Osteocyte (in vitro differentiated cells): Measurements from ENCODE around the gene SHISA5. TPM values are rescaled to one million over a fixed set of nuclear protein-coding genes. Genes with fewer than 3 reads are reported as not detected.

Experiments used
- DNase-seq: peaks from one replicate; pipeline ENCODE4 v3.0.0; 2021; ENCODE audit warnings: mixed read lengths; ENCODE audit not compliant: unreplicated experiment; ENCODE audit errors: extremely low spot score
- H3K27ac Mint-ChIP-seq: one replicate; pipeline ENCODE4 v1.8.0; 2021; ENCODE audit warnings: mild to moderate bottlenecking, mixed read lengths; ENCODE audit not compliant: unreplicated experiment
- H3K27me3 Mint-ChIP-seq: one replicate; pipeline ENCODE4 v1.8.0; 2021; ENCODE audit warnings: mixed read lengths; ENCODE audit not compliant: unreplicated experiment
- H3K36me3 Mint-ChIP-seq: one replicate; pipeline ENCODE4 v1.8.0; 2021; ENCODE audit warnings: mixed read lengths; ENCODE audit not compliant: unreplicated experiment
- H3K4me1 Mint-ChIP-seq: one replicate; pipeline ENCODE4 v1.8.0; 2021; ENCODE audit warnings: mixed read lengths; ENCODE audit not compliant: unreplicated experiment
- H3K4me3 Mint-ChIP-seq: one replicate; pipeline ENCODE4 v1.8.0; 2021; ENCODE audit warnings: mild to moderate bottlenecking, moderate library complexity, mixed read lengths; ENCODE audit not compliant: unreplicated experiment
- H3K9me3 Mint-ChIP-seq: one replicate; pipeline ENCODE4 v1.8.0; 2021; ENCODE audit warnings: mixed read lengths; ENCODE audit not compliant: unreplicated experiment
- total RNA-seq: library from RNA; stranded (reverse); gene quantifications from 2 replicates; pipeline ENCODE4 v1.2.1, GENCODE V29; 2021
- TF ChIP-seq, protein P1 (sequence below): fragments of 200-600 bp; sonication (generic); IDR thresholded peaks from 2 replicates; pipeline ENCODE4 v1.5.0; 2021; ENCODE audit warnings: antibody characterized with exemption, mild to moderate bottlenecking, moderate library complexity

Gene SHISA5
- total RNA-seq, 1 donor from 2014 or later: 203 TPM

DNA sequence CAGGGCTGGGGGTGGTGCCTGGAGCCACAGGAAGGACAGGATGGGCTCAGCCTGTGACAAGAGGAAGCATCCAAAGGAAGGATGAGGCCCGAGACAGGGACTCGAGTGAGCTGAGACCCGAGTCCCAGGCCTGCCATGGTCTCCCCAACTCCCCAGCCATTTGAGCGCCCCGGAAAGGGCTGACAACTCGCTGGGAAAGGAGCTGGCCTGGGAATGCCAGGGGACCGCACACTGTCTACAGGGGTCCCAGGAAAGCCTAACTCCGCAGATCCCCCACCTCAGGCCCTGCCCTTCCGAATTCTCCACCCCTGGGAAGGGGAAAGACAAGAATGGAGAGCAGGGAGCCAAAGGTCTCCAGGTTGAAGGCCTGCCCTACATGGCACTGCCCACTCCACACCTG lies 21.0 kb upstream of the SHISA5 start:
- H3K4me1 Mint-ChIP-seq: no peaks in the 10 kb centered on the region
- H3K27ac Mint-ChIP-seq: no peak overlapping the region
- H3K36me3 Mint-ChIP-seq: peaks cover 7% of the 10 kb centered on the region
- DNase-seq: no peak
- no peaks in the 10 kb centered on the region for H3K9me3 Mint-ChIP-seq
- TF ChIP-seq, protein P1, sequence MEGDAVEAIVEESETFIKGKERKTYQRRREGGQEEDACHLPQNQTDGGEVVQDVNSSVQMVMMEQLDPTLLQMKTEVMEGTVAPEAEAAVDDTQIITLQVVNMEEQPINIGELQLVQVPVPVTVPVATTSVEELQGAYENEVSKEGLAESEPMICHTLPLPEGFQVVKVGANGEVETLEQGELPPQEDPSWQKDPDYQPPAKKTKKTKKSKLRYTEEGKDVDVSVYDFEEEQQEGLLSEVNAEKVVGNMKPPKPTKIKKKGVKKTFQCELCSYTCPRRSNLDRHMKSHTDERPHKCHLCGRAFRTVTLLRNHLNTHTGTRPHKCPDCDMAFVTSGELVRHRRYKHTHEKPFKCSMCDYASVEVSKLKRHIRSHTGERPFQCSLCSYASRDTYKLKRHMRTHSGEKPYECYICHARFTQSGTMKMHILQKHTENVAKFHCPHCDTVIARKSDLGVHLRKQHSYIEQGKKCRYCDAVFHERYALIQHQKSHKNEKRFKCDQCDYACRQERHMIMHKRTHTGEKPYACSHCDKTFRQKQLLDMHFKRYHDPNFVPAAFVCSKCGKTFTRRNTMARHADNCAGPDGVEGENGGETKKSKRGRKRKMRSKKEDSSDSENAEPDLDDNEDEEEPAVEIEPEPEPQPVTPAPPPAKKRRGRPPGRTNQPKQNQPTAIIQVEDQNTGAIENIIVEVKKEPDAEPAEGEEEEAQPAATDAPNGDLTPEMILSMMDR: no peak
- H3K27me3 Mint-ChIP-seq: no peaks in the 10 kb centered on the region
- no peak overlapping the region for H3K4me3 Mint-ChIP-seq

DNA sequence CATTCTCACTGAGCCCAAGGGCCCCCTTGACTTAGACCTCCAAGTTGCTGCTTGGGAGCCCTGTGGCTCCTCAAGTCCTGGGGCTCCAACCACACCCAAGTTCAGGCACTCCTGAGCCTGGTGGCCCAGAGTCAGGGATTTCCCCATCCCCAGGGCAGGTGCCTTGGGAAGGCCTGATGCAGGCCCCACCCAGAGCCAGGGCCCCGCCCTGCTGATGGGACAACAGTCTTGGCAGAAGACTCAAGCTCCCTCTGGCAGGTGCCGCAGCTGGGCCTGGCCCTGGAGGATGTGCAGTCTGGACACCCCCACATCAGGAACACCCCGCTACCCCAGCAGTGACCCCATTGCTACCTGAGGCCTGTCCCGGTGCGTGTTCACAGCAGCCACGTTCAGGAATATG lies 17.7 kb upstream of the SHISA5 start:
- Mint-ChIP-seq H3K27me3 (no peaks in the 10 kb centered on the region), H3K4me3 (no peak overlapping the region), H3K27ac (no peak overlapping the region), H3K36me3 (peaks cover 2% of the 10 kb centered on the region), H3K4me1 (no peaks in the 10 kb centered on the region), H3K9me3 (no peaks in the 10 kb centered on the region)
- no peak for DNase-seq
- TF ChIP-seq, protein P1: no peak

DNA sequence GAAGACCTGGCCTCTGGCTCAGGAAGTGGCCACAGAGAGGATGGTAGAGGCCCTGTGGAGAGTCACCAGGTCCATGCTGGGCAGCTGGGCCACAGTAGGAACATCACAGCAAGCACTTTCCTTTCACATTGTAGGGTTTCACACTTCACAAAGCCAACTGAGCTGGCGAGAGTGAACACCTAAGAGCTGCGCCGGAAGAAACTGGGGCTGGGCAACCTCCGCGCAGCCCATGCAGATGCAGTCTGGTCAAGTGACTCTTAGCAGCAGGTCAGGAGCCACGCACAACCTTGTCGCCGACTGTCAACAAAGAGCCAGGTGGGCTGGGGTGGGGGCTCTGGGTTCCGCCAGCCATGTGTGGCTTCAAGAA lies 15.3 kb upstream of the SHISA5 start:
- Mint-ChIP-seq H3K4me1 (no peaks in the 10 kb centered on the region), H3K27ac (no peak overlapping the region), H3K27me3 (no peaks in the 10 kb centered on the region), H3K36me3 (peaks cover 2% of the 10 kb centered on the region), H3K4me3 (no peak overlapping the region), H3K9me3 (no peaks in the 10 kb centered on the region)
- TF ChIP-seq, protein P1: no peak
- no peak for DNase-seq

DNA sequence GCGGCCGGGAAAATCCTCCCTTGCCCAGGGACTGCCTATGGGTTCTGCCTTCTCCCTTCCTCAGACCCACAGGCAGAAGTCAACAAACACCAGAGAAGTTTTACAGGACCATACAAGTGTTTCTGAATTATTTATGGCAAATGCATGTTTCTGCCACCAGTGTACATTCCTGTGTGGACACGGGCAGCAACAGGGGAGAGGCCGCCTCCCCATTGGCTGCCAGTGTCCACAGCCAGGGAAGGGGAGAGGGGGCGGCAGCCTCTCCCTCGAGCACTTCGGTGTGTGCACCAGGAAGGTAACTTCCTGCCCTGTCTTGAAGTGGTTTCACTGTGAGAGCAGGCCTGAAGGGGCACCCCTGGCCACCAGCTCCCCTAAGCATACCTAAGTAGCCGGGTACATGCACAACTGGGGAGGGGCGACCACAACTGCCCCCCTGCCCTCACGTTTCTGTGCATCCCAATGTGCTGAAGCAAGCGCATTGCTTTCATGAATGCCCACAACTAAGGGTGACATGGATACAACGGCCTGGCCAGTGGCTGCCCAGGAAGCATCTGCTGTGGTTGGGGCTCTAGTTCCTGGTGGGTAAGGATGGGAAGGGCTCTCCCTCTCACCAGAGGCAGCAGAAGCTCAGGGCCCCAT lies 14.8 kb upstream of the SHISA5 start:
- Mint-ChIP-seq H3K4me1 (no peaks in the 10 kb centered on the region), H3K4me3 (no peak overlapping the region), H3K9me3 (no peaks in the 10 kb centered on the region), H3K27ac (no peak overlapping the region), H3K36me3 (peaks cover 2% of the 10 kb centered on the region), H3K27me3 (no peaks in the 10 kb centered on the region)
- TF ChIP-seq, protein P1: no peak
- DNase-seq: no peak

DNA sequence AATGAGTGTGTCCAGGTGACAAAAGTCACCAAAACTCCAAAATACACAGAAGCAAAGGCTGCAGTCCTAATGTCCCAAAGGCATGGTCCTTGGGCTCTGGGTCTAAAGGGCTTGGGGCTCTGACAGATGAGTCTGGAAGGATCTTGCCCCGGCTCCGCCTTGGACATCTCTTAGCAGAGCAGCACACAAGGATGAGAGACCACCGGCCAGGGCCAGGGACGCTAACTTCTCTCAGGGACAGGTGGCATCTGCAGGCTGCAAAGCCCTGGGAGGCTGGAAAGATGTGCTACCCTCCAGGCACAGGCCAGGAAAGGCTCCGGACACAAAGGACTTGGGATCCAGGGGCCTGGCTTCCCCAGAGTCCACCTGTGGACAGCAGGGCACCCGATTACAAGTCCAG lies 14.1 kb upstream of the SHISA5 start:
- H3K36me3 Mint-ChIP-seq: peaks cover 2% of the 10 kb centered on the region
- TF ChIP-seq, protein P1: no peak
- H3K9me3 Mint-ChIP-seq: no peaks in the 10 kb centered on the region
- H3K4me3 Mint-ChIP-seq: no peak overlapping the region
- H3K27me3 Mint-ChIP-seq: no peaks in the 10 kb centered on the region
- no peaks in the 10 kb centered on the region for H3K4me1 Mint-ChIP-seq
- DNase-seq: no peak
- H3K27ac Mint-ChIP-seq: no peak overlapping the region
